Umbilical cord (tissue), 2 donors: ENCODE data around the gene ACYP2. TPM values are rescaled to one million over a fixed set of nuclear protein-coding genes. Genes with fewer than 3 reads are reported as not detected.

Experiments
- DNase-seq: peaks from one replicate; pipeline ENCODE4 v3.0.0-alpha.2; 2015; ENCODE audit warnings: low spot score
- total RNA-seq: library from RNA; depleted of rRNA; stranded (reverse); fragments of >200 nt; gene quantifications from one replicate; pipeline ENCODE4 v1.2.3, GENCODE V29; 2014; ENCODE audit warnings: low replicate concordance; ENCODE audit not compliant: insufficient read depth

Gene ACYP2
- total RNA-seq, 1 donor from 2014 or later = 17.3 TPM

DNA sequence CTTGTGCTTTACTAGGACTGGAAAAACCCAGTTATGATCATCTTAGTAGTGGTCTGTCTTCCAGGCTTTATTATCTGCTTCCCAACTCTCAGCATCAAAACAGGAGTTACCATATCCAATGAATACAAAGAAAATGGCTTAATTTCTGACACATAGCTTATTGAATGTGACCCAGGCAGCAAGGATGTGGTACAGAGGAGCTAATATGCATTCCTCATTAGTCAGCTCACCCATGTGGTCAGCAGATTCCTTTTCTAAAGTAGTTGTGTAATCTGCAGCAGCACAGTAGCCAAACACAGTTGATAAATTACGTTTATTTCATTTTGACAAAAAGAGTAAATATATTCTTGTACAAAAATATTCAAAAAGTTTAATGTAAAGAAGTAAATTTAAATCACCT lies 97.0 kb downstream of the ACYP2 start:
- DNase-seq = no peak

DNA sequence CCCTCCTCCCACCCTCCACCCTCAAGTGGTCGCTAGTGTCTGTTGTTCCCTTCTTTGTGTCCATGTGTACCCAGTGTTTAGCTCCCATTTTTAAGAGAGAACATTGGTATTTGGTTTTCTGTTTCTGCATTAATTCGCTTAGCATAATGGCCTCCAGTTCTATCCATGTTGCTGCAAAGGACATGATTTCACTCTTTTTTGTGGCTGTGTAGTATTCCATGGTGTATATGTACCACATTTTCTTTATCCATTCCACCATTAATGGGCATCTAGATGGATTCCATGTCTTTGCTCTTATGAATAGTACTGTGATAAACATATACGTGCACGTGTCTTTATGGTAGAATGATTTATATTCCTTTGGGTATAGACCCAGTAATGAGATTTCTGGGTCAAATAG lies 97.7 kb downstream of the ACYP2 start:
- DNase-seq = no peak

DNA sequence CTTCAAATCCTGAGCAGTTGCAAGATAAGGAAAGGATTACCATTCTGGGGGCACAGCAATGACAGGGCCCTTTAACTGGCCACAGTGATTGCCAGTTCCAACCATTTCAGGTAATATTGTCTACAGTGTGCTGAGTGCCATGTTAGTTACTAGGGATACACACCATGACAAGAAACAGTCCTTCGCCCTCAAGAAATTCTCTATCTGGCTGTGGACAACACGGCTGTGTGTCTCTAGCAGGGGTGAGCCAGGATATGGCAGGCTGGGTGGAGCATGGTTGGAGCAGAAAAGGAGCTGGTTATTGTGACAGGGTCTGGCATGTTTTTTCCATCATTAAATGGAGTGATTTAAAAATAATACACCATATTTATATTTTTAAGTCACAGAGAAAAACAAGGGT lies 109.6 kb downstream of the ACYP2 start:
- DNase-seq = peak; percentile 7

GRCh38 chr2:54226260-54226659 lies 110.8 kb downstream of the ACYP2 start:
- peak; percentile 4 for DNase-seq

DNA sequence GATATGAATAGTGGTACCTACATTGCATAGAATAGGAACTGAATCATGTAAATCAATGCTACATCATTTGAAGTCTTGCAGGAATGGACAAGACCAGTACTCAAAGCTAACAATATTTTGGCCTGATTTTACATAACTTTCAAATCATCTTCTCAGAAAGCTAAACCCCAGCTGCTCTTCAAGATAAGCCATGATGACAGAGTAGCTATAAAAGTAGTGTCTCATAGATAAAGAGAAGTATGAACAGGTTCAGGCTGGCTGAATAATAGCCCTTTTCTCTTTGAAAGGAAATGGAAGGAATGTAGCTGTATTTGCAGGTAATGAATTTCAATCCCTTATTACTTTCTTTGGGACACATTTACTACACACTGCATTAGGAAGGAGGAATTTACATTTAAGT lies 112.4 kb downstream of the ACYP2 start:
- peak; percentile 62 for DNase-seq

DNA sequence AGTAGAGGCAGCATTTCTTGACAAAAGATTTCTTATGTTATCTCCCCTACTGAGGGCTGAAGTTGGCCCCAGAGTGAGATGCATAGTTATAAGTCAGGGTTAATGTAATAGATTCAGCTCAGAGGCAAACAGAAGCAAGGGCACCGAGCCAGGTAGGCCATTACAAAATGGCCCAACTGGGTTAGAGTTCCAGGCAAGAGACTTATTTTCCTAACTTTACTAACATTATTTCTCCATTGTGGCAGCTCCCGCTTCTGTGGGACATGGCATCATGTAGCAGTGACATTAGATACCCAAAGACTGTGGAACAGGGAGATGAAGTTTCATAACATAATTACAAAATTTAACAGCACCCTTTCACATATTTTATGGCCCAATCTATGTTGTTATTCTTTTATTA lies 113.5 kb downstream of the ACYP2 start:
- peak; percentile 6 for DNase-seq

DNA sequence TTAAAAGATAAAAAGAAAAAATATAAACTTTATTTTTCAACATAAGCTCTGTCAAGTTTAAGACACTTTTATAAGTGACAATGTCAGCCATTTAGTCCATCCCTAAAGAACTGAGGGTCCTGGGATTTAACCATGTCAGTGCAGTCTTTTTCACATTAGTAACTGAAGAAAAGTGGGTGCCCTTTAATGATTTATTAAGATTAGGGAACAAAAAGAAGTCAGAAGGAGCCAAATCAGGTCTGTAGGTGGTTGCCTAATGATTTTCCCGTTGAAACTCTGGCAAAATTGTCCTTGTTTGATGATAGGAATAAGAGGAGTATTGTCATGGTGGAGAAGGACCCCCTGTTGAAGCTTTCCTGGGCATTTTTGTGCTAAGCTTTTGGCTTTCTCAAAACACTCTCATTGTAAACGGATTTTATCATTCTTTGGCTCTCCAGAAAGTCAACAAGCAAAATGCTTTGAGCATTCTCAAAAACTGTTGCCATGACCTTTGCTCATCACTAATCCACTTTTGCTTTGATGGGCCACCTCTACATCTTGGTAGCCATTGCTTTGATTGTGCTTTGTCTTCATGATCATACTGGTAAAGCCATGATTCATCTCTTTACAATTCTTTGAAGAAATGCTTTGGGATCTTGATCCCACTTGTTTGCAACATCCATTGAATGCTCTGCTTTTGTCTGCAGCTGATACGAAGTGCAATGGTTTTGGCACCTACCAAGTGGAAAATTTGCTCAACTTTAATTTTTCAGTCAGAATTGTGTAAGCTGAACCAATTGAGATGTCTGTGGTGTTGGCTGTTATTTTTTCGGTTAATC lies 118.6 kb downstream of the ACYP2 start:
- DNase-seq = no peak

DNA sequence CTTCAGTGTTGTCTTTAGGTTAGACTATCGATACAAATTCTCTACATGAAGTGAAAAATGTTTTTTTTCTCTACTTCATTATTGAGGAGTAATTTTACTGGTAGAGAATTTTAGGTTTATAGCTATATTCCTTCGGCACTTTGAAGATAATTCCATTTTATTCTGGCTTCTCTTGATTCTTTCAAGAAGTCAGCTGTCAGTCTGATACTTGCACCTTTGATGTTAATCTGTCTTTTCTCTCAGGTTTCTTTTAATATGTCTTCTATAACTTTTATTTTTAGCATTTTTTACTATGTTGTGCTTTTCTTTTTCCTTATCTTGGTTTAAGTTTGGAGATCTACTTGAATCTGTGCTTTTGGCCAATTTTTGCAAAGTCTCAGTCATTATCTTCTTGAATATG lies 122.0 kb downstream of the ACYP2 start:
- no peak for DNase-seq

DNA sequence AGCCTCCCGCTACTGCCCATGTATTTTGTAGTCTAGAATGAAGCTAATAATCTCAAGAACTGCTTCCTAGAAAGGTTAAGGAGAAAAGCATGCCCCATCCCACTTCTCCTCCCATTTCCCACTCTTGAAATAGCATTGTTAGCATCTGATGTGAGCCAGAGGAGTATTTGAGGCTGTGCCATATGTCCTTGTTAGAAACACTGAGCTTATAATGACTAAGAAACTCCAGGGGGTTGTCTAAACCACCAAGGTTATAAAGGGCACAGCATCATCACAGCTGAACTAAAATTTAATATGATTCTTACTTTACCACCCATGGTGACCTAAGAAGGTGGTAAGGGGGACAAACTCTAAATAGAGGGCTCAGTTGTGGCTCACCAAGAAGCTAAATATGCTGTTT lies 124.0 kb downstream of the ACYP2 start:
- no peak for DNase-seq

DNA sequence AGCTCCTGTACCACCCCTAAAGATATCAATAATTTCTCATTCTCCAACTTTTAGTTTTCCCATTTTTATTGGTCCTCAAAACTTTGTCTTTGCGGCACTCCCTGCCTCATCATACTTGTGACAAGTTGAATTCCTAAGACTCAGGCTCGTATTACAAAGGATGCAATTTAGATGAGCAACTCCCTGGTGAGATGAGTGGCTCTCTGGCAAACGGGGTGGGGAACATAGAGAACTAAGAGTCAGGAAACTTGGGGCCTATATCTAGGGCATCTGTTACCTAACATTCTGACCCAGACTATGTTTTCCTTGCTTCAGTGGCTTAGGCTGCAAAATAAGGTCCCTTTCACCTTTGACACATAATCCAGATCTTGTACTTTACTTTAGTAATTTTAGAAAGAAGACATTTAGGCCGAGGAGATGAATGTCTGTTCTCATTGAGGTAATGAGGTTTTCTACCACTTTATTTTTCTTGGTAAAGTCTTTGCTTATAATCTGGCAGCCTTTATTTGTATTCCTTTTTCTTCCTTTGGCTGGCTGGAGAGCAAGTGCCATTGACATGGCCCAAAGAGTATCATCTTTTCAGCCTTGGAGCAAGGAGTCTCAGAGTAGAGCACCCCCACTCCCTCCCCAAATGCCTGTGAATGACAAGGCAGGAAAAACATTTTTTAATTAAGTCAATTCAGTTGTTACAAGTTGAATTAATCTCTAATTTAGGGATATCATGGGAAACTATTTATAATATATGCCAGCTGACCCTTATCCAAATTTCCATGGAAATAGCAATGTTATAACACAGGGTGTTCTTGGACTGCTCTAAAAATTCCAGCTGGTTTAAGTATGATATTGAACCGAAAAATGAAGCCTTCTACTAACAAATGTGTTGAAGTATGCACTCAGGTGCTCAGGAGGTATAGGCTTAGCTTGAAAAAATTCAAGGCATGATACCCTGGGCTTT lies 125.4 kb downstream of the ACYP2 start:
- DNase-seq = no peak

- DNase-seq = no peak
Measured at GRCh38 chr2:54247115-54247514, 131.7 kb downstream of the ACYP2 start.

DNA sequence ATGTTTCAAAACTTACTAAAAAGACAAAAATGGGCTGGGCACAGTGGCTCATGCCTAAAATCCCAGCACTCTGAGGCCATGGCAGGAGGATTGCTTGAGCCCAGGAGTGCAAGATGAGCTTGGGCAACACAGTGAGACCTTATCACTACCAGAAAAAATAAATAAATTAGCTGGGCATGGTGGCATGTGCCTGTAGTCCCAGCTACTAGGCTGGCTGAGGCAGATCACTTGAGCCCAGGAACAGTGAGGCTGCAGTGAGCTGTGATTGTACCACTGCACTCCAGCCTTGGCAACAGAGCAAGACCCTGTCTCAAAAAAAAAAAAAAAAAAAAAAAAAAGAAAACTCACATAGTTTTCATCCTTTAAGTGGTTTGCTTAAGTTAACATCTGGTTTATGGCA lies 134.2 kb downstream of the ACYP2 start:
- DNase-seq = no peak

DNA sequence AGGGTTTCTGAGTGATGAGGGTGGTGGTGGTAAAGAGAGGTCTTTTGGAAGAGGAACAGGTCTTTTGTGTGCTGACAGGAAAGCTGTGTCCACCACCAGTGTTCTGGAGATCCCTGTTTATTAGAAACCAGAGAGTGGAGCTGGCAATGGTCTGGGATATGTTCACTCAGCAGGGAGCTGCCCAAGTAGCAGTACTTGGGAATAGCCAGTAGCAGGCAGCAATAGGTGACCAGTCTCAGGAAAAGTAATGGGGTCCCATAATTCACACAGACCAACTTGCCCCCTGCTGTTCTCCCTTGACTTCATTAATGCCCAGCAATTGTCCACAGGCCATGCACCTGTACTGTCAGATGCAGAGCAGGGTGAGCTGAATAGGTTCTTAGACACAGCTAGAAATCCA lies 138.8 kb downstream of the ACYP2 start:
- no peak for DNase-seq

DNA sequence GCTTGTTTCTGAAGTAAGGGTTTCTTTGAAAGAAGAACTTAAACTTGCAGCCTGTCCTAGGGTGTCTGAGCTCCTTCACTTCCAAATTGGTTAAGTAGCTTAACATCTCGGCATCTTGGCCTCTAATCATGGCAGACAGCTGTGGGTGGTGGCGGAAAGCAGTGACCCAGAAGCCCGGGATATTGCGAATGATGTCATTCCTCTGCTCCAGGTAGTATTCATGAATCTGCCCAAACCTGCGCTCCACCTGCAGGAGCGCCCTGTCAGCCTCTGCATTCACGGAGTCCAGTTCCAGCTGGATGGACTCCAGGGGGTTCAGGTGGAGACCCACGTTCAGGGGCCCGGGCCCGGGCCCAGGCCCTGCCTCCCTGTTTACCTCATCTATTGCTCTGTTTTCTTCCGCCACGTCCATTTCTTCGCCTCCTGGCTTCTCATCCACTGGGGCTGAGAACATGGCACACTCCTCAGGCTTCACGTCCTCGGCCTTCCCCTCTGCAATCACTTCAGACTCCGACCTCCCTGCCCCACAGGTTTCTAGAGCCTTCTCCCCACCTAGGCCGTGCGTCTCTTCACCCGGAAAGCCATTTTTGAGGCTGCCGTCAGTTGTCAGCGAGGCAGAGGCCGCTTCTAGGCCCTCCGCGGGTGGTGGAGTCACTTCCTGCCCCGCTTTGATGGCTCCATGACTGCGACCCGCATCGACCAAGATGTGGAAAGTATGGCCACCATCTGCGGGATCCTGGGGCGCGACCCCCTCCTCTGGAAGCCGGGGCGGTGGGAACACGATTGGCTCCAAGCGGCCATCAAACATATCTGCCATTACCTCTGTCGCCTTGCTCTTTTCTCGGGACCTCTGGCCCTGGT lies 140.0 kb downstream of the ACYP2 start:
- no peak for DNase-seq

DNA sequence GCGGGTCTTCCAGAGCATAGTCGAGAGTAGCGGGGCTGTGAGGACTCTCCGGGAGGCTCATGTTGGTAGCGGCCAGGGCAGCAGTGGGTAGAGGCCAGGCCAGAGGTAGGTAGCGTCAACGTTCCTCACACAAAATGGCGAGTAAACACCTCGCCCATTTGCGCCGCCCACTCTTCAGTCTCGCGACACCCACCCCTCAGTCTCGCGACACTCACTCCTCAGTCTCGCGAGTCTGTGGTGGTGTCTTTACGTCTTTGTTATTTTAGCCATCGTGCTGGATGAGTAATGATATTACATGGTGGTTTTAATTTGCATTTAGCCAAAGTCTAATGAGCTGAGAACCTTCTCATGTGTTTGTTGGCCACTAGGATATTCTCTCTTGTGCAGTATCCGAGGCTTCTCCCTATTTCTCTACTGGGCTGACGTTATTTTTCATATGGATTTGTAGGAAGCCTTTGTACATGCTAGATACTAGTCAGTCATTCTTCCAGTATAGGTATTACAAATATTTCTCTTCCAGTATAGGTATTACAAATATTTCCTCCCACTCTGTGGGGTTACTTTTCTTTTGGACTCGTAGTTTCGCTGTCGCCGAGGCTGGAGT lies 140.8 kb downstream of the ACYP2 start, which contains the start of gene TSPYL6:
TSS of gene TSPYL6 (minus strand) at position 139 of the 604 bp plus-strand sequence. CDS start at position 61, 78 bp downstream.
- DNase-seq = no peak

DNA sequence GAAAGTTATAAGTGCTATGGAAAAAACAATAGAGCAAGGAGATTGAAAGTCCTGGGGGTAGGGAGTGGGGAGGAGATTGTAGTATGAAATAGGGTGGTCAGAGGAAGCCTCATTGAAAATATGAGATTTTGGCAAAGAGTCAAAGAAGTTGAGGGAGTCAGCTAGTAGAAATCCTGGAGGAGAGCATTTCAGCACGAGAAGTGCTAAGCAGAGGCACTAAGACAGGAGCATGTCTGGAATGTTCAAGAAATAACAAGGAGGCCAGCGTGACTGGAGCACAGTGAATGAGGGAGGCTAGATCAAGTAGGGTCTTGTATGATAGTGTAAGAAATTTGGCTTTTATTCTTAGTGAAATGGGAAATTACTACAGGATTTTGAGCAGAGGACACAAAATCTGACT lies 142.8 kb downstream of the ACYP2 start:
- DNase-seq = peak; percentile 43

DNA sequence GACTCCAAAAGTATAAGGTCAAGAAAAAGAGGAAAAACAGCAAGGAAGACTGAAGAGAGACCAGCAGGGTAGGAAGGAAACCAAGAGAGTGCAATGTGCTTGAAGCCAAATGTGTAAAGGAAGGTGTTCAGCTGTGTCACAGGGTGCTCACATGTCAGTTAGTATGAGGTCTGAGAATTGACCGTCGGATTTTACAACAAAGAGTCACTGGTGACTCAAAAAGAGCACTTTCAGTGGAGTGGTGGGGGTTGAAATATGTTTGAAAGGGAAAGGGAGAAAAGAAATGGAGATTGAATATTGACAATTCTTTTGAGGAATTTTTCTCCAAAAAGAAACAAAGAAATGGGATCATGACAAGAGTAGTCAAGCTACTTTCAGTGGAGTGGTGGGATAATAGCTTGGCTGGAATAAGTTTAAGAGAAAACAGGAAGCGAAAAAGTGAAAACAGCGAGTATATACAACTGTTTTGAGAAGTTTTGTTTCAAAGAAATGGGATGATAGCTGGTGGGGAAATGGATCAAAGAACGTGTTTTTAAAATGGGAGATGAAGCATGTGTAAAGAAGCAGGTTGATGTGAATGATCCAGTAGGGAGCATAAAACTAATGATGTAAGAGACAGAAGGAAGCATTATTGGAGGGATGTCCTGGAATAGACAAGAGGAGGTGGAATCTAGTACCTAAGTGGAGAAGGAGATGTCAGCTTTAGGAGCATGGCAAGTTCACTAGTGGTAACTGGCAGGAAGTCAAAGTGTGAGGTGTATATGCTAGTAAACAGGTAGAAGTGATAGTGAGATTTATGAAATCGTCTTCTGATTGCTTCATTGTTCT lies 144.2 kb downstream of the ACYP2 start:
- no peak for DNase-seq

DNA sequence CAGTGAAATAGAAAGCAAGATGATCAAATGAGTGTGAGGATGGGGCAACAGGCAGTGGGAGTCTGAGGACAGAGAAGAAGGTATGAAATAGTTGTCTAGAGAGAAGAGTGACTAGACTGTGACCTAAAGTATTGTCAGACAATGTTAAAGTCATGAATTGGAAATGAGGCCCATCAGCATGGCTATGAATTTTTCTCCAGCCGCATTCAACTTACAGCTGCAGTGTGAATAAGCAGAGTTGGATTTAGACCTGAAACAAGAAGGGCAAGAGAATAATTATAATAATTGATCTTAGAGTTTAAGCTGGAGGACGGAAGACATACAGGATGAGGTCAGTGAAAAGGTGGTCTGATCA lies 144.8 kb downstream of the ACYP2 start:
- no peak for DNase-seq

DNA sequence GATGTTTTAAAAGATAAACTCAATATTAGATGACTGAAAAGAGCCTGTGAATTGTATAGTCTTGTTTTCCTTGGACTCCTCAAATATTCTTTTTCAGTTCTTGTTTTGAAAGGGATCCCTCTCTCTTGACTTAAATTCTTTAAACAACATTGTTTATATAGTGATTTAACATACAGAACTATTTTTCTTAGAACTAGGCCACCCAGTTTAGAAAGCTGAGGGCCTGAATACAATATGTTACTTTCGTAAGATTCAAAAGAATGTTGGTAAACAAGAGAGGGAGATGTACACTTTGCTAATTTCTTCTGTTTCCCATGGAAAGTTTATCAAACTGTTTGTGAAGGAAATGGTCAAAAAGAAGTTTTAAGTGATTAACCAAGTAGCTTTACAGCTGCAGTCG lies 146.1 kb downstream of the ACYP2 start:
- peak; percentile 6 for DNase-seq

- no peak for DNase-seq
Measured at GRCh38 chr2:54262015-54262765, 146.8 kb downstream of the ACYP2 start.
